Aorta (tissue), 5 donors: ENCODE measurements around the gene MFSD2A. TPM values are rescaled to one million over a fixed set of nuclear protein-coding genes. Genes with fewer than 3 reads are reported as not detected.

Experiments used
- ATAC-seq: fragments of 200-7000 bp; cut with Tn5 transposase; one replicate; pipeline ENCODE4 v1.9.1; 2022; ENCODE audit warnings: moderate library complexity; ENCODE audit not compliant: low FRiP score
- DNase-seq, 2 donors: peaks; one replicate each; pipeline ENCODE4 v3.0.0-alpha.2; 2020
- H3K27ac ChIP-seq, 2 donors: one replicate each; pipeline ENCODE4 v1.5.1; 2013; ENCODE audit warnings: low read length in 2 of 2, mild to moderate bottlenecking in 2 of 2, moderate library complexity in 2 of 2, control low read depth in 1 of 2, inconsistent platforms in 1 of 2, low read depth in 1 of 2
- H3K27me3 ChIP-seq, 2 donors: one replicate each; pipeline ENCODE4 v1.6.1; 2013; ENCODE audit warnings: control low read depth in 1 of 2, low read length in 1 of 2, mild to moderate bottlenecking in 1 of 2, moderate library complexity in 1 of 2; ENCODE audit not compliant: insufficient read depth in 2 of 2, control insufficient read depth in 1 of 2
- H3K36me3 ChIP-seq, 2 donors: one replicate each; pipeline ENCODE4 v1.6.1; 2013; ENCODE audit warnings: control low read depth in 1 of 2, low read length in 1 of 2, mild to moderate bottlenecking in 1 of 2; ENCODE audit not compliant: insufficient read depth in 2 of 2, control insufficient read depth in 1 of 2
- H3K4me1 ChIP-seq, 2 donors: one replicate each; pipeline ENCODE4 v1.6.1; 2013; ENCODE audit warnings: low read length in 2 of 2, control low read depth in 1 of 2, mild to moderate bottlenecking in 1 of 2, moderate library complexity in 1 of 2; ENCODE audit not compliant: insufficient read depth in 2 of 2, control insufficient read depth in 1 of 2
- H3K4me3 ChIP-seq, 2 donors: one replicate each; pipeline ENCODE4 v1.5.1; 2013; ENCODE audit warnings: low read length in 2 of 2, control low read depth in 1 of 2, mild to moderate bottlenecking in 1 of 2
- H3K9me3 ChIP-seq: one replicate; pipeline ENCODE4 v1.6.1; 2013; ENCODE audit warnings: mild to moderate bottlenecking, low read length; ENCODE audit not compliant: control insufficient read depth
- WGBS, 2 donors: extraction: QIAGEN DNeasy Blood & Tissue Kit; methylation state at CpG; one replicate each; pipeline ENCODE4 v1.1.7; 2013; 5-methylcytosine and 5-hydroxymethylcytosine counted together
- intact Hi-C, 2 donors: fragments of 100-400 bp; cut with DNase I; formaldehyde crosslinking; loops; one replicate each; pipeline versions ENCODE4 v1.14.2 to v1.15.0; 2022
- polyA plus RNA-seq, 2 donors: library from polyadenylated mRNA; stranded (reverse); fragments of 200-250 nt; gene quantifications; one replicate each; pipeline ENCODE4 v1.2.3, GENCODE V29; 2013
- total RNA-seq, 2 donors: library from RNA; stranded (reverse); fragmentation: NEBNext Ultra II Directional; extraction: Animal tissue kit (Norgen Biotek cat#: 25700); gene quantifications; one replicate each; pipeline ENCODE4 v1.2.1, GENCODE V29; 2021
- donor health status: healthy with polysubstance abuse.
- donor health status: Bipolar disorder and iron deficiency.
- donor health status: DM: no; HTN: no; CAD: no.
- donor health status: DM: no; HTN: no; CAD: no.
- donor health status: DM: yes; HTN: yes; CAD: no.

MFSD2A gene
- total and polyA plus RNA-seq, 4 donors, result 0.31 to 3.3 (median 1.4) TPM

DNA sequence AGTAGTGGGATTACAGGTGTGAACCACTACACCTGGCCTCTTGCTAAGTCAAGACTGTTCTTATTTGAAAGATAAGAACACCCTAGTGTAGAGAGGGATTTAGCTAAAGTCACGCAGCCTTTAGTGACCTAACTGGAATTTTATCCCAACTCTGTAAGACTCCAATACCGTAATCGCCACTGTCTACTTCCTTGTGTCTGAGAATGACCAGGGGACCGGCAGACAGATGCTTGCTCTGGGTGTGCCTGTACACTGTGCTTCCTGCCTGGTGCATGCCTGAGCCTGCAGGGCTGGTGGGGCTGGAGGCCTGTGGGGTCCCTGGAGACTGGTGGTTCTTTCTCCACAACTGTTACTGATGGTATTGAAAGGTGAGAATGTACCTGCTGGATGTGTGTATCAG, 15.3 kb downstream of the MFSD2A start:
- intact Hi-C loops, result no loop called here
- H3K27me3 ChIP-seq, result no peaks in the 10 kb centered on the region
- H3K9me3 ChIP-seq, result no peaks in the 10 kb centered on the region
- no peaks in the 10 kb centered on the region for H3K36me3 ChIP-seq
- DNase-seq (no peak), ATAC-seq (no peak)
- no peak overlapping the region for H3K27ac ChIP-seq
- no peaks in the 10 kb centered on the region for H3K4me1 ChIP-seq
- 88 to 91% methylated on average over 4 of the region's 4 CpGs for WGBS, 2 donors
- no peak overlapping the region for H3K4me3 ChIP-seq

GRCh38 chr1:39971138-39971537, 16.2 kb downstream of the MFSD2A start:
- Histone ChIP-seq H3K4me3 (no peak overlapping the region), H3K27ac (no peak overlapping the region), H3K4me1 (no peaks in the 10 kb centered on the region), H3K27me3 (no peaks in the 10 kb centered on the region), H3K36me3 (no peaks in the 10 kb centered on the region), H3K9me3 (no peaks in the 10 kb centered on the region)
- 87 to 88% methylated on average over 4 of the region's 4 CpGs for WGBS, 2 donors
- intact Hi-C loops, result no loop called here
- ATAC-seq (no peak), DNase-seq (no peak)

DNA sequence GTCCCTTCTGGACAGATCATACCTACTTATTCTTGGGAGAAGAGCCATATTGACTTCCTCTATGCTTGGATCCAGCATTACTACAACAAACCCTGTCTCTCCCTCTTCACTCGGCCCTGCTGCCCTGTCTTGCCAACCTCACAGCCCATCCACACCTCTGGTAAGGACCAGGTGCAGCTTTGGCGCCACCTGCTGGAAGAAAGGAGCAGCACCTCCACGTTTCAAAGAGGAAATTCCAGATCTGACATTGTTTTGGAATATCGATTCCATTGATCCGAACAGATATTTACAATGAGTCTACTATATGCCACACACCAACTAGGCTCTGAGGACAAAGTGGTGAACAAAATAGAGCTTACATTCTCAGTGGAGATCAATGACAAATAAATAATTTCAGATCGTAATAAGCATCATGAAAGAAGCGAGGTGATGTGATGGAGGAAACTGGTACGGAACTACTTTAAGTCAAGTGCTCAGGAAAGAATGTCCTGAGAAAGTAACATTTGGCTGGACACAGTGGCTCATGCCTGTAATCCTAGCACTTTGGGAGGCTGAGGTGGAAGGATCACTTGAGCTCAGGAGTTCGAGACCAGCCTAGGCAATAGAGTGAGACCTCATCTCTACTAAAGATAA, 18.7 kb downstream of the MFSD2A start:
- DNase-seq (peak; percentile 79 to 92), ATAC-seq (peak; percentile 87)
- WGBS, 2 donors, result 23% methylated on average over 9 of the region's 9 CpGs
- Histone ChIP-seq H3K36me3 (peaks cover 0 to 2% of the 10 kb centered on the region in 2 donors), H3K27ac (no peak overlapping the region), H3K9me3 (no peaks in the 10 kb centered on the region), H3K4me3 (no peak overlapping the region), H3K4me1 (no peaks in the 10 kb centered on the region), H3K27me3 (no peaks in the 10 kb centered on the region)
- intact Hi-C loops, result loop anchor here (1.0 to 2.0 kb wide), 2 partner anchors 155 to 157 kb away; no protein-coding TSS in a partner anchor

GRCh38 chr1:39976732-39977131, 21.8 kb downstream of the MFSD2A start:
- intact Hi-C loops, result no loop called here
- H3K4me3 ChIP-seq, result no peak overlapping the region
- H3K27me3 ChIP-seq, result no peaks in the 10 kb centered on the region
- no peak overlapping the region for H3K27ac ChIP-seq
- ATAC-seq (no peak), DNase-seq (no peak)
- H3K36me3 ChIP-seq, result peaks cover 0 to 2% of the 10 kb centered on the region in 2 donors
- WGBS, 2 donors, result 56 to 57% methylated on average over 8 of the region's 8 CpGs
- H3K9me3 ChIP-seq, result no peaks in the 10 kb centered on the region
- no peaks in the 10 kb centered on the region for H3K4me1 ChIP-seq

DNA sequence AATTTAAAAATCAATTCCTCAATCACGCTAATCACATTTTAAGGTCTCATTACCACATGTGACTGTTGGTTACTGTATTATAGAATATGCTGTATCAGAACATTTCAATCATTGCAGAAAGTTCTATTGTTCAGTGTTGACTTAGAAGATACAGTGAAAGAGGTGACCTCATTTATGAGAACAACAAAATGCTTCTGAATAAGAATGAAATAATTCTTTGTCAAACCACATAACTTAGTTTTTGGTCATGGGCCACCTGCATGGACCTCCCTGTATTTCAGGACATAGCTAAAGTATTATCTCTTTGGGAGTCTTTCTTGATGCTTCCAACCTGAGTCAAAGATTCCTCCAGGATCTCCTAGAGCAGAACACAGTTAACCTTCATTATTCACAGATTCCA, 22.3 kb downstream of the MFSD2A start:
- Histone ChIP-seq H3K4me1 (no peaks in the 10 kb centered on the region), H3K27me3 (no peaks in the 10 kb centered on the region), H3K4me3 (no peak overlapping the region), H3K36me3 (peaks cover 0 to 2% of the 10 kb centered on the region in 2 donors), H3K27ac (no peak overlapping the region), H3K9me3 (no peaks in the 10 kb centered on the region)
- 96 to 97% methylated on average over 1 of the region's 1 CpG for WGBS, 2 donors
- ATAC-seq, result no peak
- no peak for DNase-seq
- intact Hi-C loops, result no loop called here

DNA sequence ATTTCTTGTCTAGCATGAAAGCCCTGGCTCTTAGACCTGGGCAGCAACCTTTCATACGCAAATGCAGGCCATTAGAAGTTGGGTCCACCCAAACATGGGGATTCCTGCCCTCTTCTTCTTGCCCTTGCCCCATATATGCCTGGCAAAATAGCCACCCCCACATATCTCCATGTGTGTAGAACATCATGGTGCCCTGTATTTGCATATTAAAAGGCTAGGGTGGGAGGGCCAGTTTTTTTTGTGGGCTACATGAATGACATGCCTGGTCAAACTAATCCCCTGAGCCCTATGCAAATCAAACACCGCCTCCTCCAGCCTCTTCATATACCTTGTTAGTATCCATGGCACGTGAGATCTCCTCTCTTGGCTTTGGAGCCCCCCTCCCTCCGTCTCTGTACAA, 24.7 kb downstream of the MFSD2A start:
- intact Hi-C loops, result no loop called here
- DNase-seq (no peak), ATAC-seq (no peak)

DNA sequence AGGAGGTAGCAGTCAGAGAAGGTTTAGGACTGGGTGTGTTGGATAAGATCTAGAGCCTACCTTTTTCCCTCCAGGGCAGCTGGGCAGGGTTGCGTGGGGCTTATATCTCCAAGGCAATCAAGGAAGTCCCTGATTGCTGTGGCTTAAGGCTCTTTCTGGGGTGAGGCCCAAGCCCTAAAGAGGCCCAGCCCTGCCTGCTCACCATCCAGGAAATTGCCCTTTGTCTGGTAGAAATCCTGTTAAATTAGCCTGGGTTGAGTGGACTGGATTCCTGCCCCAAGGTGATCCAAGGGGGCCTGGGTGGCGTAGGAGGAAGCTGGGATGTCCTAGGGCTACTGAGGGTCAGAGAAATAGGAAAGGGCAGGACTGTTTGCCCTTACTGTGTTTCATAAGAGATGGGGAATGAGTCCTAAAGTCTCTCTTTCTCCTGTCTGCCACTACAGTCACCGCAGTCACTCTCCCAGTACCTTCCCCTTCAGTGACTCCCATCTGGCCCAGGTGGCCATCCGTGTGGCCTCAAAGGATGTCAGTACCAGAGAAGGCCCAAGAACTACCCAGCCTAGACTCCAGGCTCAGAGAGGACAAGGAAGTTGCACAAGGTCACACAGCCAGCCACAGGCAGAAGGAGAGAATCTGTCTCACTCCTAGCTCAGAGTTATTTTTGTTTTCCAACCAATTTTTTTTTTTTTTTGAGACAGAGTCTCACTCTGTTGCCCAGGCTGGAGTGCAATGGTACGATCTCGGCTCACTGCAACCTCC, 25.8 kb downstream of the MFSD2A start:
- ATAC-seq (no peak), DNase-seq (no peak)
- intact Hi-C loops, result no loop called here
- no peak overlapping the region for H3K4me3 ChIP-seq
- WGBS, 2 donors, result 92 to 96% methylated on average over 6 of the region's 6 CpGs
- H3K27ac ChIP-seq, result no peak overlapping the region
- H3K27me3 ChIP-seq, result no peaks in the 10 kb centered on the region
- H3K36me3 ChIP-seq, result peaks cover 0 to 2% of the 10 kb centered on the region in 2 donors
- no peaks in the 10 kb centered on the region for H3K9me3 ChIP-seq
- H3K4me1 ChIP-seq, result no peaks in the 10 kb centered on the region

More for the DNA sequence above, 24.7 kb downstream of the MFSD2A start:
- Histone ChIP-seq H3K36me3 (peaks cover 0 to 2% of the 10 kb centered on the region in 2 donors), H3K27me3 (no peaks in the 10 kb centered on the region), H3K4me3 (no peak overlapping the region), H3K4me1 (no peaks in the 10 kb centered on the region), H3K27ac (no peak overlapping the region), H3K9me3 (no peaks in the 10 kb centered on the region)
- WGBS, 2 donors, result 93 to 98% methylated on average over 4 of the region's 4 CpGs

- H3K27ac ChIP-seq, result no peak overlapping the region
- H3K9me3 ChIP-seq, result no peaks in the 10 kb centered on the region
- peaks cover 0 to 2% of the 10 kb centered on the region in 2 donors for H3K36me3 ChIP-seq
- intact Hi-C loops, result no loop called here
- no peaks in the 10 kb centered on the region for H3K4me1 ChIP-seq
- no peaks in the 10 kb centered on the region for H3K27me3 ChIP-seq
- no peak overlapping the region for H3K4me3 ChIP-seq
- DNase-seq (no peak), ATAC-seq (no peak)
- WGBS, 2 donors, result 94% methylated on average over 9 of the region's 9 CpGs
Measured at GRCh38 chr1:39981385-39981784, 26.4 kb downstream of the MFSD2A start.

- Histone ChIP-seq H3K9me3 (no peaks in the 10 kb centered on the region), H3K36me3 (peaks cover 0 to 2% of the 10 kb centered on the region in 2 donors), H3K27me3 (no peaks in the 10 kb centered on the region), H3K4me3 (no peak overlapping the region), H3K4me1 (no peaks in the 10 kb centered on the region), H3K27ac (no peak overlapping the region)
- DNase-seq (no peak), ATAC-seq (no peak)
- intact Hi-C loops, result no loop called here
- 40 to 46% methylated on average over 2 of the region's 2 CpGs for WGBS, 2 donors
Measured at GRCh38 chr1:39981945-39982344, 27.0 kb downstream of the MFSD2A start.
